NK-92 treated with Interleukin-12 subunit alpha and Interleukin-12 subunit beta, amount 100 ng/mL, for 24 hours (cell line): Measurements from ENCODE around the gene LRRN1.

Source experiments
- DNase-seq: peaks from one replicate; lab custom pipeline; 2025; lab: John Stamatoyannopoulos, UW

LRRN1 gene

DNA sequence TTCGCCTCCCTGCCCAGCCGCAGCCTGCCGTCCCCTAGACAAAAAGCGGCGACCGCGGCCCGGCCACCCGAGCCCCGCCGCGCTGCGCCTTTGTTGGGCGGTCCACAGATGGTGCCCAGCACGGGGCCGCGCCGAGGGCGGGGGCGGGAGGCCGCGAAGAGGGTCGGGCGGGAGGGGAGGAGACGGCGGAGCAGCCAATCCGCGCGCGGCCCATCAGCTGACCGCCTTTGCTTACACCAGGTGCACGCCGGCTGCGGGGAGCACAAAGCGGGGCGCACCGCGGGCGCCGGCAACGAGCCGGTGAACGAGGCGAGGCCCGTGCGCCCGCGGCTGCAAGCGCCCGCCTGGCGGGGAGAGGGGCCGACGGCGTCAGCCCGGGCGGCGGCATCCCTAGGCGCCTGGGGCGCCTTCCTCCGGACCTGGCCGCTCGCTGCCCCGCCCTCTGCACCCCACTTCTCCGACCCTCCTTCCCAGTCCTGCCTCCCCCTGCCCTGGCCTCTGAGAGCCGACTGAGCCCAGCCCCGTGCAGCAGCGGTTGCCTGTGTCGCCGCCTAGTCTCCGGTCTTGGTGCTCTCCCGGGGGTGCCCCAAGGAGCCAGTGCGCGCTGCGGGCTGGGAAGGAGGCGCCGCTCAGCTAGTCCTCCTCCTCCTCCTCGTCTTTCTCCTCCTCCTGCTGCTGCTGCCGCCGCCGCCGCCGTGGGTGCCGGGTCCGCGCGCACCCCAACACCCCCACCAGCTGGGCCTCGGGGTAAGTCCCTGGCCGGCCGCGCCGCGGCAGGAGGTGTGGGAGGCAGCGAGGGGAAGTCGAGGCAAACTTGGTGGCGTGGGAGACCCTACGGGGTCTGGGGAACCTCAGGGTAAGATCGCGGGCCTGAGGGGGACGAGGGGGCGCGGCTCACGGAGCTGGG, at the start of gene LRRN1:
LRRN1 (plus strand) TSS at position 259 of the 907 bp plus-strand sequence. CDS start 45,211 bp downstream, outside the sequence.
- no peak for DNase-seq

DNA sequence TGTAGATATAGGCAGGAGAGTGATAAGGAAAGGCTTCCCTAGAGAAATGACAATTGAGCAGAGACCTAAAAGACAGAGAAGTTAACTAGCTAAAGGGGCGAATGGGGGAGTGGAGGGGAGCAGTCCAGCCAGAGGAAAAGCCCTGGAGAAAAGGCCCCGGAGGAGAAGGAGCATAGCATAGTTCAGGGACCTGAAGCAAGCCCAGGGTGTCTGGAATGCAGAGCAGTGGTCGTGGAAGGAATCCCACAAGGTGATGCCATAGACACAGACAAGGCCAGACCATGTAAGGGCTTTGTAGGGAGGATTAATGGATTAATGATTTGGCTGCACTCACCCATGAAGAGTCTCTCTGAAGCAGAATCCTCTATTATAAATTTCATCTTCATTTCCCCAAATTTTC, 45.8 kb upstream of the LRRN1 start:
- no peak for DNase-seq

DNA sequence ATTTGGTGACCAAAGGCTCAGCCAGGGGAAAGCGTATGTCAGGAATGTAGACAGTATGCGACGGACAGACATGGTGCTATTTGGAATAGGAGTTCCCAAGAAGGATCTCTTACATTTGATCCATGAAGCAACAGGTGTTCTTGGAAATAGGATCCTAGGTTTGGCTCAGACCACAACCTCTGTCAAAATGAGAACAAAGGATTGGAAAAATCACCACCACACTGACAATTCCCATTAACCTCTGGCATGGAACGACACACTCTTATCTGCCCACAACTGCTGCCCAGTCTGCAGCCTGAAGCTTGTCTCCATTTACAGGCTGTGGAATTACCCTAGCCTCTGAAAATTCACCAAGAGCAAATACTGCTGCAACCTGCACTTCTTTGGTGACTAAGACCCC, 33.6 kb upstream of the LRRN1 start:
- no peak for DNase-seq

DNA sequence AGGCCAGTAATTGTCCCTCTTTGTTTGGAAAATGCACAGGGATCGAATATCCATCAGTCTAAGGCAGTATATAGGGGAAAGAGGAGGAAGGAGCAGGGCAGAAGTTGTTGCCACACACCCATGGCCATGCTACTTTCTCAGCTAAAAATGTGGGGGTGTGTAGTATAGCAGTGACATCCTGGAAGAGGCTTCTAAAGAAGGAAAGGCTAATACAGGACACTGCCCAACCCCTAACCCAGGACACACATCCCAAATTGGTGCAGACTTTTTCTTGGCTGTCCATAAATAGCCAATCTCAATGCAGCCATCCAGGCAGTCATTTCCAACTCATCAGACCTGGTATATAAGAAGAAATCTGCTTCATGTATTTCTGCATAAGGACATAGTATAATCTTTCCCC, 33.1 kb upstream of the LRRN1 start:
- DNase-seq: no peak

DNA sequence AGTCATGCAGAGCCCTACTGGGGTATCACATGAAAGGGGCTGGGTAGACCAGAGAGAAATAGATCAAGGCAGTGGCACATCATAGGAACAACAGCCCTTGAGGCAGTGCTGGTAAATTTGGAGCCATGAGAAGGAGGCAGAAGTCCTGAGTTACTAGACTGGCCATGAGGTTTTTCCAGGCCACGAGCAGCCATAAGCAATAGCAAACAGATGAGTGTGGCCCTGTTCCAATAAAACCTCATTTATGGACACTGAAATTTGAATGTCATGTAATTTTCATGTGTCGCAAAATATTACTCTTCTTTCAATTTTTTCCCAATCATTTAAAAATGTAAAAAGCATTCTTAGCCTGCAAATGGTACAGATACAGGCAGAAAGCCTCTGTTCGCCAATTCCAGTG, 28.1 kb upstream of the LRRN1 start:
- DNase-seq: no peak

DNA sequence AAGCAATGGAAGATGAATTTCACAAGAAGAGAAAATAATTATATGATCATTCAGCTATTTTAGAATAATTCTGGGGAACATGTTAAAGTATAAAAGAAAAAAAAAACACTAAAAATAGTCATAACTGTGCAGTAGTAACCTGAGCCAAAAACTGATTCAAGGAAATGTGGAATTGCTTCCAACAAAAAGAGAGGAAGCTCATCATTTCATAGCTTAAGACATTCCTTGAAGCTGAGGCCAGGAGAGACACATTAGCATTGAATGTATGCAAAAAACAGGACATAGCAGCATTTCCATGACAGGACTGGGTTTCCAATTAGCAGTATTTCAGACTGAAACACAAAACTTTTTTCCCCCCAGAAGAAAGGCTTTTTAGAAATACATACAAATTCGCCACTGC, 27.7 kb upstream of the LRRN1 start:
- no peak for DNase-seq

DNA sequence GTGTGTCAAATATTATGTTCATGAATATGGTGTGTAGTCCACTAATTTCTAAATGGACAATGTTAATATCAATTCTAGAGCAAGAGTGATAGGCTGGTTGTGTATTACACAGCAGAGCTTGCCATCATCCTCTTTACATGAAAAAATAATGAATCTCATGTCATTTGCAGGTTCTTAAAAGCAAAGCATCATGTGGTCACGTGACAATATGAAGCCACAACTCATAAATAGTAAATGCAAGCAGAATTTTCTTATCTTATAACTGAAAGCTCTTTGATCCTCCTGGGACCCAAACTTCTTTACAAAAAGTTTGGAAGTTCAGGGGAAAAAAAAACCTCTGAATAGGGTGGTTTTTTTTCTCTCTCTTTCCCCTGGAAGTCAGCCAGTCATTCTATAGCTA, 26.9 kb upstream of the LRRN1 start:
- no peak for DNase-seq

DNA sequence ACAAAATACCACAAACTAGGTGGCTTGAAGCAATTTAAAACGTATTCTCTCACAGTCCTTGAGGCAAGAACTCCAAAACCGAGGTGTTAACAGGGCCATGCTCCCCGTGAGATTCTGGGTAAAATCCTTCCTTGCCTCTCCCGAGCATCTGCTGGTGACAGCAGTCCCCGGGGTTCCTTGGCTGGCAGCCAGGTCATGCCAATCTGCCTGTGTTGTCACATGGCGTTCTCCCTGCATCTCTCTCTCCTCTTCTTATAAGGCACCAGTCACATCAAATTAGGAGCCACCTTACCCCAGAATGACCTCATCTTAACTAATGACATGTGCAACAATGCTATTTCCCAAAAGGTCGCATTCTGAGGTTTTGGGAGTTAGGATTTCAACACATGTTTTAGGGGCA, 26.3 kb upstream of the LRRN1 start:
- no peak for DNase-seq

DNA sequence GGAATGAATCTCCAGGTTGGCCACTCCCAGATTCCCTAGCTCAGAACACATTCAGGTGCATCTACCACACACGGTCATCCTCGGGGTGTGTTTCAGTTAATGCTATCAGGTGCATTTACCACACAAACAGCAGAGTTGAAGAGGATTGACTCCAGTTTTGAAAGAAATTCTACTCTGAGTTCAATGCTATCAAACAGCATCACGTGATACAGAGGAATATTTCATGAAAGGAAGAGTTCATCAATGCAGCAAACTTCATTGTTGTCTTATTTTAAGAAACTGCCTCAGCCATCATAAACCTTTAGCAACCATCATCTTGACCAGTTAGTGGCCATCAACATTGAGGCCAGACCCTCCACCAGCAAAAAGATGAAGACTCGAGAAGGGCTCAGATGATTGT, 22.6 kb upstream of the LRRN1 start:
- no peak for DNase-seq

DNA sequence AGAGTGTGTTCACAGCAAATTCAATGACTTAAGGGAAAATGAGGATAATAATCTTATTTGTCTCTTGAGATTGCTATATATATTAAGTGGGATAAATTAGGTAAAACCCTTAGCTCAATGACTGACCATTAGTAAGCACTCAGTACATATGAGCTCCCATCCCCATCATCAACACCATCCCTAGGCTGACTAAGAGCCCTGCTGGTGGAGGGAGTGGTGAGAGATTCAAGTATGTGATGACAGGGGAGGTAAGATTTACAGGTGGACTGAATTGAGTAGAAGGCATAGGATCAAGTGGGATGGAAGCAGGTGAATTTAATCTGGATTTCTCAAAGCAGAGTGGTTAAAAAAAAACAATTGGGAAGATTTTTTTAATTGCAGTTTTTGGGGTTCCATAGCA, 21.0 kb upstream of the LRRN1 start:
- DNase-seq: no peak

DNA sequence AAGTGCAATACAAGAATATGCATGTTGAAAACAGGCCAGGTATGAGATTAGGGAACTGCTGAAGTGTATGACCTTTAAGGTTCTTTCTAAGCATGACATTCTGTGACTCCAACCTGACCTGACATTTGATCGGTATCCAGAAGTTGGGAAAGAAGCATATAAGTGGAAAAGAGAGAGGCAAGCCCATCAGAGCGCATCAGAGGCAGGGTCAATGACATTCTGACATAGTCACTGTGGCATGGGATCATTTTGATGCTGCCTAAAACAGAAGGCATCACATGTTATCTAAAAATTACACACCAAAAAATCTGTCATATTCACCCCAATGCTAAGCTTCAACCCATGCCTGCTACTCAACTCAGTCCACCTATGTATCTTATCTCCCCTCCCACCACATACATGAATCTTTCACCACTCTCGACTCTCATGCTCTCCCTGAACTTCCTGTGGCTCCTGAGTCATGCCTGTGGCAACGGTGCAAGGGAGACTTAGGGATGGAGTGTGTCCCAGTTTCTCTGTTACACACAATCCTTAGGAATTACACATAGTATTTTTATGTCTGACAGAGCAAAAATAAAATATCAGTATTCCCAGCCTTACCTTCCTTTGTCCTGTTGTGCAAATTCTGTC, 20.5 kb upstream of the LRRN1 start:
- DNase-seq: no peak

DNA sequence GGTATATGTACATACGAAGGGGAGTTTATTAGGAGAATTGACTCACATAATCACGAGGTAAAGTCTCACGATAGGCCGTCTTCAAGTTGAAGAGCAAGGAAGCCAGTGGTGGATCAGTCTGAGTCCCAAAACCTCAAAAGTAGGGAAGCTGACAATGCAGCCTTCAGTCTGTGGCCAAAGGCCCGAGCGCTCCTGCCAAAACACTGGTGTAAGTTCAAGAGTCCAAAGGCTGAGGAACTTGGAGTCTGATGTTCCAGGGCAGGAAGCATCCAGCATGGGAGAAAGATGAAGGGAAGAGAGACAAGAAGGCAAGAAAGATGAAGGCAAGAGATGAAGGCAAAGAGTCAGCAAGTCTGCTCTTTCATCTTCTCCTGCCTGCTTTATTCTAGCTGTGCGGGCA, 16.8 kb upstream of the LRRN1 start:
- no peak for DNase-seq

DNA sequence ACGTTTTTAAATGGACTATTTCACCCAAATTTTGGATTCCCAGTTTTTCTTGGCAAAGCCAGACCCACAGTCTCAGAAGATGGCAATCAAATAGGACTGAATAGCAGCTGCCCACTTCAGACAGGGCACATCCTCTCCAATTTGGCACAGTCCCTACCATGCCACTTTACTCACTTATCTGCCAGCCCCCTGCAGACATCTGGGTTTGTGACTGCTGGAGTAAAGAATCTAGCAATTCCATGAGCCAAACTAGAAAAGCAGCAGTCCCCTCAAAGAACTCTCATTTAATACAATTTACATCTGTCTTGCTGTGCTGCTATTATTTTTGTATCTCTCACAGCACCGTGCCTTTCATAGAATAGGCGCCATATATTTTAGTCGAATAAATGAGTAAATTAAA, 16.0 kb upstream of the LRRN1 start:
- DNase-seq: no peak

DNA sequence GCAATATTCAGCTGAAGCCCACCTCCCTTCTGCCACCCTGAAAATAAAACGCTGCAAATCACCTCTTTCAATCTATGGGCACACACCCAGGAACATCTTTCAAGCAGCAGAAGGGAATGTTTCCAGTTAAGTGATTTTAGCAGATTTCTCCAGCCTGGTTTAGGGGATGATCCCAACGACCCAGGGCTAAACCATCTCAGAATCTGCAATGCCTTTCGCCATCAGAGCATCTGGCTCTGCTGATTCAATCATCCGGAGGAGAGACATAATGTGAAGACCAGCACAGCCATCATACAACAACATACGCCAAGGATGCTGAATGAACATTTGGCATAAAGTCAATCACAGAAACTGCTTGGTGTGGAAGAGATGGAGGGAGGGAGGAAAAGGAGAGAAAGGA, 15.5 kb upstream of the LRRN1 start:
- DNase-seq: no peak

DNA sequence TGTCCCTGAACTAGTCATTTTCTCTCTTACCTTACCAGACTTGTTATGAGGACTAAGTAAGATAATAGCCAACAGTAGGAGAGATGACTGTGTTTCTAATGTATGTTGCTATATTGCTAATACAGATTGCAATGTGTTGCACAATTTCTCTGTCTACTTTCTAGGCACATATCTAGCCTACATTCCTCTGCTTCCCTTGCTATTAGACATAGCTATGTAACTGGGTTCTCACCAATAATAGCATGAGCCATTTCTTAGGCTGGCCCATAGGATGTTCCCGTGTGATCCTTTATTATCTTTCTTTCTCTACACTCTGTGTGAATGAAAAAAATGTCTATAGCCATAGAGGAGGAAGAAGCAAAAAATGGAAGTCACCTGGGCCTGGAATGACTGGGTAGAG, 6.8 kb upstream of the LRRN1 start:
- no peak for DNase-seq

DNA sequence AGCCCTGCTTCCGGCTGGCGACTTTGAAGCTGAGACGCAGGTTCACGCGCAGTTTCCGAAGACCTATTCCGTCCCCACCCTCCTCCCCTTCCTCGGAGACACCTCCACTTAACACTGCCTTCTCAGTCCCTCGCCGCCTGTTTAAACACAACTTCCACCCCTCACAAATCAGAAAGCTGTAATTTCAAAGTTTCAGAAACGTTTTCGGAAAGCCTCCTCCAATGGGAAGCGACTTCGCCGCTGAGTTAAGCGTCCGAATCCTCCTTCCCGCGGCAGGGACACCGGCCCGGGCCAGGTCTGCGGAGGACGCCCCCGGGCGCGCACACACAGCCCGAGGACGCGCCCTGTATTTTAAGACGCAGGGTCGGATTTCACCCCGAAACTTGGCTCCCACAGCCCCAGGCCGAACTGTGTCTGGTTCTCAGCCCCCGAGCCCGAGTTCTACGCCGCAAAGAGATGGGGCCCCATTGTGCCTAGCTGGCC, 559 bp upstream of the LRRN1 start:
- no peak for DNase-seq

DNA sequence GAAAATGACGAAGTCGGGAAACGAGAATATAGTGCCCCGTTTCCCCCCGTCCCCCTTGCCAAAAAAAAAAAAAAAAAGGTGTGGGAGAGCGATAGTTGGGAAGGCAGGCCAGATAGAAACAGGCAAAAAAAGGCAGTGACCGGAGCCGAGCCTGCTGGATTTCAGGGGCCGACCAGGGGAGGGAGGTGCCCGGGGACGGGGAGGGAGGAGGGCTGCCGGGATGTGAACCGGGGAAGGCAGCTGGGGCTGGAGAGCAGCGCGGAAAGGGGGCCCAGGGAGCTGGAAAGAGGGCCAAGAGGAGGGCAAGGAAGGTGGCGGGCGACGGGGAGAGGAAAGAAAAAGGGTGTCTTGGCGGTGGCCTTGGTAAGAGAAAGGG, 837 bp downstream of the LRRN1 start:
- no peak for DNase-seq

DNA sequence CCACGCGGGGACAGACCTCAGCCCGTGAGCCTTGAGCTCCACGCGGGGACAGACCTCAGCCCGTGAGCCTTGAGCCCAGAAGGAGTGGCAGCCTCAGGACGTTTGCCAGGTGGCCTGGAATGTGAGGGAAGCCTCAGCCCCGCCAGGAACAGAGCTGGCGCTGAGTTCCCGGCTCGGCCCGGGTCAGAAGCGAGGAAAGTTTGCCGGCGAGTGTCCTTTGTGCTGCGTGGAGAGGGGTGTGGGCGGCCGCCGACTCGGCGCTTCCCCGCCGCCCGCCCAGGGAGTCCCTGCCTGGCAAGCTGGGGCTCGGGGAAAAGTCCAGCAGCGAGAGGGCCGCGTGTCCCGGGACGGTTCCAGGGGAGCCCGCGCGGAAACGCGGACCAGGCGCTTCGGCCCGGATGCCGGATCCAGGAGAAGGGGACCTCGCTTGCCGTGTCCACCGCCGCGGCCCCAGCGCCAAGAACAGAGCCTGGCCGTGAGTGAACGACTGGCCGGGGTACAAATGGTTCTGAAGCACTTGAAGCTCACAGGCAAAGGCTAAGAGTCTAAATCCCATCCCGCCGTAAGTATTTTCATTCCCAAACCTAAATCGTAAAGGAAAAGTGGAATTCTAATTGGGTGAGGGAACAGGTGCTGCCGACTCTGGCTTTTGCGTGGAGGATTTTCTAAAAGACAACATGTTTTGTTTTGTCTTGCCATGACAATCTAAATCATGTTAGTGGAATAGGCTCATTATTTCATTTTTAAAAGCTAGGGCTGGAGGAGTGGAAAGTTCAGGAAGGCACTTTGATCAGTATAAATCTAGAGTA, 1.7 kb downstream of the LRRN1 start:
- DNase-seq: no peak

DNA sequence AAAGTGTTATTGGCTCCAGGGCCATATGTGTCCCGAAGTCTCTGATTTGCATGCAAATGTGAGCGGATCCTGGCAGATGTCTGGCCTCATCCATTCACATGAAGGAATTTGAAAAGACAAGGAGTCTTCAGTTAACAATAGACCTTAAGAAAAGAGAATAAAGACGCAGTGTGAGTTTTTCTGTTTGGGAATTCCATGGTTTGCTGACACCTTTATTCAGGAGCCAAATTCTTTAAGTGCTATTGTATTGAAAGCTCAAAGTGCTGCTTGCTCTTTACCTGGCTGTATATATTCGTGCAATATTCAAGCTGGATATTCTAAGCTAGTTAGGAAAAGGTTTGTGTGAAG, 2.2 kb downstream of the LRRN1 start:
- DNase-seq: no peak

DNA sequence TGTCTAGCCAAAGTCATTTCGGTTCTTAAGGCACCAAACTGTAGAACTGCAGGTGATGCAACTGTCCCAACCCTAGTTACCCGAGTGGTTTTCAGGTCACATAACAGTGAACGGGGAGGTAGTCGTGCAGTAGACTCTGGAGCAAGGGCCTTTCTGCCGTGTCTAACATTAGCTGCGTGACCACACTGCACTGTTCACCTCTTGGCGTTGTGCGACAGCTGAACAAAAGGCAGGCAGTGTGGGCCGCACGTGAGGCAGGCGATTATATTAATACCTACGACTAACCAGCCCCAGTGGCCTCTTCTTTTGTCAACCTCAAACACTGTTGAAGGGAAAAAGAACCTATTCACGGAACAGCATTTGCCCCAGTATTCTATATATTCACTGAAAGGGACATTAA, 2.8 kb downstream of the LRRN1 start:
- no peak for DNase-seq

DNA sequence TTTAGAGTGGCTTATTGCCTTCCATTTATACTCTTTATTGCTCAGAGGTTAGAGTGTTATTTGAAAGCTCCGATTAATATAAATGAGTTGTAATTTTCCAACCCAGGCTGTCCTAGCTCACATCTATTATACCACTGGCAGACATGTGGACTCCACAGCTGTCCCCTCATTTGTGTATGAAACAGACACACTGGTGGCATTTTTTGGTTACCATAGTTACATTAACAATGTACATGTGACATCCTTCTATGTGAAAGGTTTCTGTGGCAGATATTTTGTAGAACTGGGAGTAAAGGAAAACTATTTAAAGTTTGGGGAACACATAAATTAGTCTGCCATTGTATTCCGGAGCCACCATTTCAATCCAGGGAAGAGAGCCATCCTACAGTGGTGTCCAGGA, 5.3 kb downstream of the LRRN1 start:
- no peak for DNase-seq

DNA sequence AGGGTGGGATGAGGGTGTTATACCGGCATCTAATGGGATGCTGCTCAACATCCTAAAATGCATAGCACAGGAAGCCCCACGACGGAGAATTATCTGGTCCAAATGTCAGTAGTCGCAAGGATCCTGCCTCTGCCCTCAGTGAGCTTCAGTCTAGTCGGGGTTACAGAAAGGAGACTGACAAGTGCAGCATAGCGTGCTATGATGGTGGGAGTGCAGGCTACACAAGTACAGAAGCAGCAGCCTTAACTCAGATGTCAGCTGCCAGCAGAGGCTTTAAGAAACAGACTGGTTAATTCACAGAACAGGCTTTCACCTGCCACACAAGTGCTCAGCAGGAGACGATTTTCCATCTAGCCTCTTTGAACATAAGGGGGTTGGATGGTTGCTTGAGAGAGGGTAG, 6.9 kb downstream of the LRRN1 start:
- DNase-seq: no peak

DNA sequence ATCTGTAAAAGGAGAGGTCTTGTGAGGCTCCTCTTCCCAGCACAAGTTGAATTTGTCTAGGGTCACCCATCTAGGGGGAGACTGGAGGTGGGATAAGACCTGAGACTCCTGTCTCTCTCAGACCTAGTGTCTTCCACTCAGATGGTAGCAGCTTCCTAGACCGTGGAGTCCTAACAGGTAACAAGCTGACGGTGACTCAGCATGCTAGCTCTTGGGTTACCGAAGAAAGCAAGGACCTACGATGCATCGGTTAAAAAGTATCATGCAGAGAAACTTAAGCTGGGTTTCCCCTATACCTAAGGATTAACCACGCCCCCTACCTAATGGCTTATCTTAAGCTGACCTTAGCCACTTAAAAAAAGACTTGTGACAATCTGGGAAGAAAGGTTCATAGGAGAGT, 7.6 kb downstream of the LRRN1 start:
- DNase-seq: no peak
